CD14-positive monocyte (primary cell): ENCODE data around the gene ADAMTS17. TPM values are rescaled to one million over a fixed set of nuclear protein-coding genes. Genes with fewer than 3 reads are reported as not detected.

Source experiments
- DNase-seq, 3 donors: peaks; one replicate each; pipeline ENCODE4 v3.0.0-alpha.2; 2011 to 2022
- H2AFZ ChIP-seq: 2 replicates; pipeline ENCODE4 v1.6.0; 2012; ENCODE audit warnings: mild to moderate bottlenecking, low read depth, low read length, inconsistent platforms; ENCODE audit not compliant: insufficient read depth, poor library complexity, severe bottlenecking
- H3K27ac ChIP-seq, 2 donors: 1 replicate in 1 of 2; 2 replicates in 1 of 2; pipeline ENCODE4 v1.5.1; 2012 to 2013; ENCODE audit warnings: low read length in 2 of 2, control low read depth in 1 of 2, inconsistent platforms in 1 of 2, low read depth in 1 of 2, mild to moderate bottlenecking in 1 of 2
- H3K27me3 ChIP-seq, 2 donors: one replicate each; pipeline versions ENCODE4 v1.6.0 to v1.6.1; 2011 to 2013; ENCODE audit warnings: low read length in 2 of 2; ENCODE audit not compliant: control insufficient read depth in 2 of 2, insufficient read depth in 2 of 2
- H3K36me3 ChIP-seq, 2 donors: replicated peaks in 1 of 2; 1 replicate in 1 of 2; 2 replicates in 1 of 2; pipeline versions ENCODE4 v1.5.1 to v1.6.1; 2012 to 2013; ENCODE audit warnings: low read length in 2 of 2, control low read depth in 1 of 2, inconsistent platforms in 1 of 2, mild to moderate bottlenecking in 1 of 2; ENCODE audit not compliant: insufficient read depth in 2 of 2, control insufficient read depth in 1 of 2
- H3K4me1 ChIP-seq, 2 donors: 1 replicate in 1 of 2; 2 replicates in 1 of 2; pipeline versions ENCODE4 v1.5.1 to v1.6.1; 2012 to 2013; ENCODE audit warnings: low read length in 2 of 2, control low read depth in 1 of 2, inconsistent platforms in 1 of 2, mild to moderate bottlenecking in 1 of 2, moderate library complexity in 1 of 2; ENCODE audit not compliant: insufficient read depth in 2 of 2, control insufficient read depth in 1 of 2
- H3K4me2 ChIP-seq: replicated peaks from 2 replicates; pipeline ENCODE3; 2012; ENCODE audit warnings: low read length, moderate library complexity, mild to moderate bottlenecking; ENCODE audit not compliant: poor library complexity, severe bottlenecking; ENCODE audit errors: extremely low read depth
- H3K4me3 ChIP-seq, 3 experiments: fragments of 200-600 bp in 1 of 3; sonication (generic) in 1 of 3; replicated peaks in 1 of 3; 1 replicate in 2 of 3; 2 replicates in 1 of 3; pipeline ENCODE4 v1.5.1; 2011 to 2013; ENCODE audit warnings: low read length in 3 of 3, mild to moderate bottlenecking in 3 of 3, control low read depth in 2 of 3, low read depth in 2 of 3, inconsistent platforms in 1 of 3, moderate library complexity in 1 of 3
- H3K79me2 ChIP-seq: 2 replicates; pipeline ENCODE4 v1.6.0; 2012; ENCODE audit warnings: mild to moderate bottlenecking, control low read depth, inconsistent platforms, low read length, moderate library complexity; ENCODE audit not compliant: insufficient read depth
- H3K9ac ChIP-seq: 2 replicates; pipeline ENCODE4 v1.6.0; 2017; ENCODE audit warnings: low read length, mild to moderate bottlenecking; ENCODE audit not compliant: insufficient read depth, poor library complexity, severe bottlenecking
- H3K9me3 ChIP-seq, 2 donors: replicated peaks in 1 of 2; 1 replicate in 1 of 2; 2 replicates in 1 of 2; pipeline versions ENCODE4 v1.5.1 to v1.6.1; 2012 to 2013; ENCODE audit warnings: low read length in 2 of 2, control low read depth in 1 of 2; ENCODE audit not compliant: control insufficient read depth in 1 of 2, insufficient read depth in 1 of 2
- H4K20me1 ChIP-seq: 2 replicates; pipeline ENCODE4 v1.6.0; 2012; ENCODE audit warnings: mild to moderate bottlenecking, low read length, control low read depth, moderate library complexity; ENCODE audit not compliant: insufficient read depth
- H3K27ac Mint-ChIP-seq, 7 donors: one replicate each; pipeline ENCODE4 v1.8.0; 2020; ENCODE audit warnings: mild to moderate bottlenecking in 7 of 7, mixed read lengths in 7 of 7, moderate library complexity in 6 of 7, inconsistent platforms in 2 of 7
- H3K27me3 Mint-ChIP-seq, 3 donors: one replicate each; pipeline ENCODE4 v1.8.0; 2021 to 2022; ENCODE audit warnings: low read depth in 3 of 3, mild to moderate bottlenecking in 3 of 3, mixed read lengths in 3 of 3, moderate library complexity in 3 of 3, inconsistent platforms in 1 of 3
- H3K36me3 Mint-ChIP-seq, 2 donors: one replicate each; pipeline ENCODE4 v1.8.0; 2020; ENCODE audit warnings: mixed read lengths in 2 of 2, inconsistent platforms in 1 of 2, mild to moderate bottlenecking in 1 of 2
- H3K4me1 Mint-ChIP-seq: one replicate; pipeline ENCODE4 v1.8.0; 2020; ENCODE audit warnings: mild to moderate bottlenecking, mixed read lengths
- H3K4me3 Mint-ChIP-seq, 2 donors: one replicate each; pipeline ENCODE4 v1.8.0; 2020; ENCODE audit warnings: mild to moderate bottlenecking in 2 of 2, mixed read lengths in 2 of 2, moderate library complexity in 1 of 2
- H3K9me3 Mint-ChIP-seq, 7 donors: one replicate each; pipeline ENCODE4 v1.8.0; 2020 to 2022; ENCODE audit warnings: mixed read lengths in 7 of 7, mild to moderate bottlenecking in 6 of 7, moderate library complexity in 6 of 7, inconsistent platforms in 2 of 7
- CTCF ChIP-seq: fragments of 200-600 bp; IDR thresholded peaks from one replicate; pipeline ENCODE4 v1.8.0; 2022; ENCODE audit warnings: antibody characterized with exemption, mild to moderate bottlenecking
- WGBS: methylation state at CpG from one replicate; pipeline ENCODE4 v1.1.5; 2013; ENCODE audit warnings: missing lambda C conversion rate; ENCODE audit not compliant: insufficient coverage; 5-methylcytosine and 5-hydroxymethylcytosine counted together
- intact Hi-C, 2 donors: fragments of 100-400 bp; cut with micrococcal nuclease; formaldehyde crosslinking; loops; one replicate each; pipeline versions ENCODE4 v1.15.0 to v1.15.1; 2023
- polyA plus RNA-seq, 3 donors: library from polyadenylated mRNA; depleted of rRNA in 1 of 3; unstranded in 2 of 3; stranded (reverse) in 1 of 3; fragments of 300-500 nt in 2 of 3; fragments of >200 nt in 1 of 3; fragmentation: Illumina TruSeq in 2 of 3; gene quantifications; 1 replicate in 2 of 3; 2 replicates in 1 of 3; pipeline ENCODE4 v1.2.3, GENCODE V29; 2012 to 2021

The ADAMTS17 gene
- polyA plus RNA-seq, 3 donors = 0.03 to 0.25 TPM; not detected in 1

- H3K27ac ChIP-seq = no peak overlapping the region
- H3K9ac ChIP-seq = no peak overlapping the region
- Mint-ChIP-seq H3K4me3 (no peak overlapping the region), H3K27me3 (peaks cover 0 to 2% (median 0%) of the 10 kb centered on the region in 3 donors), H3K36me3 (no peaks in the 10 kb centered on the region), H3K27ac (no peak overlapping the region), H3K4me1 (no peaks in the 10 kb centered on the region), H3K9me3 (peaks cover 0 to 30% (median 16%) of the 10 kb centered on the region in 7 donors)
- H2AFZ ChIP-seq = no peak overlapping the region
- DNase-seq = no peak
- 98% methylated on average over 6 of the region's 7 CpGs for WGBS
- no peaks in the 10 kb centered on the region for H3K4me1 ChIP-seq
- no peaks in the 10 kb centered on the region for H3K36me3 ChIP-seq
- intact Hi-C loops = no loop called here
- no peak for TF ChIP-seq CTCF
- no peaks in the 10 kb centered on the region for H3K27me3 ChIP-seq
- no peak overlapping the region for H3K4me3 ChIP-seq
- H3K9me3 ChIP-seq = peaks cover 3 to 29% of the 10 kb centered on the region in 2 donors
- H3K79me2 ChIP-seq = no peaks in the 10 kb centered on the region
- no peak overlapping the region for H3K4me2 ChIP-seq
- no peaks in the 10 kb centered on the region for H4K20me1 ChIP-seq
These were observed 82.5 kb downstream of the ADAMTS17 start for GRCh38 chr15:100259266-100259665.

GRCh38 chr15:100256970-100257650 is 84.7 kb downstream of the ADAMTS17 start:
- Mint-ChIP-seq H3K27me3 (no peaks in the 10 kb centered on the region), H3K36me3 (no peaks in the 10 kb centered on the region)

More at GRCh38 chr15:100256970-100257650, 84.7 kb downstream of the ADAMTS17 start:
- Histone ChIP-seq H3K27ac (no peak overlapping the region), H4K20me1 (no peaks in the 10 kb centered on the region), H3K4me1 (no peaks in the 10 kb centered on the region), H3K79me2 (no peaks in the 10 kb centered on the region), H3K9me3 (peaks cover 3 to 29% of the 10 kb centered on the region in 2 donors), H3K27me3 (no peaks in the 10 kb centered on the region), H3K4me3 (no peak overlapping the region), H3K36me3 (no peaks in the 10 kb centered on the region), H3K9ac (no peak overlapping the region), H2AFZ (no peak overlapping the region), H3K4me2 (no peak overlapping the region)
- TF ChIP-seq CTCF = no peak
- Mint-ChIP-seq H3K9me3 (peaks cover 0 to 30% (median 18%) of the 10 kb centered on the region in 7 donors), H3K4me1 (no peaks in the 10 kb centered on the region), H3K27ac (no peak overlapping the region), H3K4me3 (no peak overlapping the region)
- DNase-seq = no peak
- WGBS = 85% methylated on average over 18 of the region's 19 CpGs
- intact Hi-C loops = no loop called here
